HepG2 (cell line): ENCODE results near the gene MBTPS1. TPM values are rescaled to one million over a fixed set of nuclear protein-coding genes. Genes with fewer than 3 reads are reported as not detected.

ENCODE experiments used
- AGO1 ChIP-seq: fragments of 200-400 bp; formaldehyde crosslinking; IDR thresholded peaks from 2 replicates; pipeline ENCODE4 v1.6.1; 2017; ENCODE audit warnings: mild to moderate bottlenecking, low read depth, low read length, moderate library complexity; ENCODE audit not compliant: poor library complexity, severe bottlenecking
- ARNTL ChIP-seq: sonication (generic); formaldehyde crosslinking; IDR thresholded peaks from 2 replicates; pipeline ENCODE4 v1.4.0; 2020; ENCODE audit warnings: mild to moderate bottlenecking, missing genetic modification reagents
- BHLHE40 ChIP-seq: IDR thresholded peaks from 2 replicates; pipeline ENCODE4 v1.6.1; 2011; ENCODE audit warnings: low read length, improper control_type of control experiment
- FOXJ3 ChIP-seq: sonication (generic); formaldehyde crosslinking; IDR thresholded peaks from 2 replicates; pipeline ENCODE4 v1.4.0; 2020; ENCODE audit warnings: missing genetic modification reagents, mild to moderate bottlenecking, borderline replicate concordance
- MTA3 ChIP-seq: sonication (generic); formaldehyde crosslinking; IDR thresholded peaks from 2 replicates; pipeline ENCODE4 v1.4.0; 2020; ENCODE audit warnings: missing genetic modification reagents
- NFYB ChIP-seq: sonication (generic); formaldehyde crosslinking; IDR thresholded peaks from 2 replicates; pipeline ENCODE4 v1.4.0; 2020; ENCODE audit warnings: missing genetic modification reagents
- RARA ChIP-seq: IDR thresholded peaks from 2 replicates; pipeline ENCODE4 v1.6.1; 2016; ENCODE audit warnings: missing genetic modification reagents, missing compliant biosample characterization
- RBM39 ChIP-seq: fragments of 200-400 bp; formaldehyde crosslinking; IDR thresholded peaks from one replicate; pipeline ENCODE4 v1.6.1; 2018; ENCODE audit warnings: antibody characterized with exemption, mild to moderate bottlenecking, low read depth, low read length; ENCODE audit not compliant: poor library complexity, severe bottlenecking
- SP1 ChIP-seq, 2 experiments: fragments of 450-650 bp in 1 of 2; sonication (generic) in 1 of 2; formaldehyde crosslinking in 1 of 2; IDR thresholded peaks; 2 replicates each; pipeline versions ENCODE4 v1.4.0 to v1.6.1; 2016 to 2020; ENCODE audit warnings: missing genetic modification reagents in 1 of 2
- ZFP90 ChIP-seq: sonication (generic); formaldehyde crosslinking; IDR thresholded peaks from 2 replicates; pipeline ENCODE4 v1.8.0; 2022; ENCODE audit warnings: missing genetic modification reagents, mild to moderate bottlenecking, inconsistent platforms, borderline replicate concordance
- ZNF12 ChIP-seq: sonication (generic); formaldehyde crosslinking; IDR thresholded peaks from 2 replicates; pipeline ENCODE4 v1.5.0; 2020; ENCODE audit warnings: missing genetic modification reagents
- ZNF121 ChIP-seq: sonication (generic); formaldehyde crosslinking; IDR thresholded peaks from 2 replicates; pipeline ENCODE4 v1.5.0; 2020; ENCODE audit warnings: mild to moderate bottlenecking, missing genetic modification reagents
- ZNF331 ChIP-seq: sonication (generic); formaldehyde crosslinking; IDR thresholded peaks from 2 replicates; pipeline ENCODE4 v1.4.0; 2020; ENCODE audit warnings: missing genetic modification reagents
- ZNF549 ChIP-seq: sonication (generic); formaldehyde crosslinking; IDR thresholded peaks from 2 replicates; pipeline ENCODE4 v1.5.0; 2020; ENCODE audit warnings: missing genetic modification reagents
- ZNF550 ChIP-seq: sonication (generic); formaldehyde crosslinking; IDR thresholded peaks from 2 replicates; pipeline ENCODE4 v1.4.0; 2020; ENCODE audit warnings: mild to moderate bottlenecking, missing genetic modification reagents, borderline replicate concordance
- ZNF589 ChIP-seq: sonication (generic); formaldehyde crosslinking; conservative IDR thresholded peaks from 2 replicates; pipeline ENCODE4 v1.8.0; 2022; ENCODE audit warnings: mild to moderate bottlenecking, moderate library complexity, missing genetic modification reagents
- ZNF709 ChIP-seq: sonication (generic); formaldehyde crosslinking; IDR thresholded peaks from 2 replicates; pipeline ENCODE4 v1.5.0; 2020; ENCODE audit warnings: mild to moderate bottlenecking, missing genetic modification reagents
- polyA plus RNA-seq, 8 experiments: library from polyadenylated mRNA; depleted of rRNA in 3 of 8; stranded (reverse) in 7 of 8; unstranded in 1 of 8; fragments of >200 nt; fragmentation: Illumina TruSeq in 4 of 8; extraction: Trizol in 4 of 8; gene quantifications; 2 replicates each; pipeline versions ENCODE4 v1.2.1 to v1.2.3, GENCODE V29; 2011 to 2016; ENCODE audit warnings: low read depth in 4 of 8, missing spikeins in 1 of 8, mixed read lengths in 1 of 8; ENCODE audit not compliant: insufficient read depth in 1 of 8
- total RNA-seq, 5 experiments: library from RNA; depleted of rRNA; stranded (reverse); fragments of >200 nt; fragmentation: Illumina TruSeq; extraction: Trizol; gene quantifications; 2 replicates each; pipeline ENCODE4 v1.2.3, GENCODE V29; 2016; ENCODE audit warnings: low read depth in 1 of 5
- TF ChIP-seq, protein P1 (sequence below): sonication (generic); formaldehyde crosslinking; IDR thresholded peaks from 2 replicates; pipeline ENCODE4 v1.4.0; 2020; ENCODE audit warnings: missing genetic modification reagents
- TF ChIP-seq, protein P2 (sequence below): sonication (generic); formaldehyde crosslinking; IDR thresholded peaks from 2 replicates; pipeline ENCODE4 v1.4.0; 2020; ENCODE audit warnings: mild to moderate bottlenecking, missing genetic modification reagents
- TF ChIP-seq, protein P3 (sequence below): sonication (generic); formaldehyde crosslinking; IDR thresholded peaks from 2 replicates; pipeline ENCODE4 v1.5.0; 2020; ENCODE audit warnings: missing genetic modification reagents, mild to moderate bottlenecking, borderline replicate concordance

The MBTPS1 gene
- total and polyA plus RNA-seq, 2 of the 13 experiments (the other 11 are each of a cell fraction or from before 2014, with no cell fraction given), result 56.7 to 91.3 TPM

DNA sequence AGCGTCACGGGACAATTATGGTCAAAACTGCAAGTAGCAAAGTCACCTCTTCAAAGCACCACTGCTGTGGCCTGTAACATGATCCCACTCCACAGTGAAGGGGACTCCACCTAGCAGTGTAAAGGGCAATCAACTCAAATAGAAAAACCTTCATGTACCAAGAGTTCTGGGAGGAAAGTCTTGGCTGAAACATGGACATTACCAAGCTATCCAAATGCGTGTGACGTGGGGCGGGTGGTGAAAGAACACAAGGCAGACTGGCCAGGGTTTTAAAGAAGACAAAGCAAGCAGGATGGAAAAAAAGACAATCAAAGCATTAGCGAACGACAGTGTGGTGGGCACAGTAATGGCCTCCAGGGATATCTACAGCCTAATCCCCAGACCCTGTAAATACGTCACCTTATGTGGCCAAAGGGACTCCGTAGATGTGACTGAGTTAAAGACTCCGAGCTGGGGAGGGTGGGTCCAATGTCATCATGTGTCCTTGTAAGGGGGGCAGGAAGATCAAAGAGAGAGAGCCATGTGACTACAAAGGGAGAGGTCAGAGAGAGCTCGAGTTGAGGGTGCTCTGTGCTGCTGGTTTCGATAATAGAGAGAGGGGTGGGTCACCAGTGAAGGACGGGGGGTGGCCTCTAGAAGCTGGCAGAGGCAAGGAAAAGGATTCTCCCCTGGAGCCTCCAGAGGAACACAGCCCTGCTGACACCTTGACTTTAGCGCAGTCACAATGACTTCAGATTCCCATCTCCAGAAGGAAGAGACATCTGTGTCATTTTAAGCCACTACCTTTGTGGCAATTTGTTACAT lies 22.3 kb upstream of the MBTPS1 start (continued):
- TF ChIP-seq, protein P1, sequence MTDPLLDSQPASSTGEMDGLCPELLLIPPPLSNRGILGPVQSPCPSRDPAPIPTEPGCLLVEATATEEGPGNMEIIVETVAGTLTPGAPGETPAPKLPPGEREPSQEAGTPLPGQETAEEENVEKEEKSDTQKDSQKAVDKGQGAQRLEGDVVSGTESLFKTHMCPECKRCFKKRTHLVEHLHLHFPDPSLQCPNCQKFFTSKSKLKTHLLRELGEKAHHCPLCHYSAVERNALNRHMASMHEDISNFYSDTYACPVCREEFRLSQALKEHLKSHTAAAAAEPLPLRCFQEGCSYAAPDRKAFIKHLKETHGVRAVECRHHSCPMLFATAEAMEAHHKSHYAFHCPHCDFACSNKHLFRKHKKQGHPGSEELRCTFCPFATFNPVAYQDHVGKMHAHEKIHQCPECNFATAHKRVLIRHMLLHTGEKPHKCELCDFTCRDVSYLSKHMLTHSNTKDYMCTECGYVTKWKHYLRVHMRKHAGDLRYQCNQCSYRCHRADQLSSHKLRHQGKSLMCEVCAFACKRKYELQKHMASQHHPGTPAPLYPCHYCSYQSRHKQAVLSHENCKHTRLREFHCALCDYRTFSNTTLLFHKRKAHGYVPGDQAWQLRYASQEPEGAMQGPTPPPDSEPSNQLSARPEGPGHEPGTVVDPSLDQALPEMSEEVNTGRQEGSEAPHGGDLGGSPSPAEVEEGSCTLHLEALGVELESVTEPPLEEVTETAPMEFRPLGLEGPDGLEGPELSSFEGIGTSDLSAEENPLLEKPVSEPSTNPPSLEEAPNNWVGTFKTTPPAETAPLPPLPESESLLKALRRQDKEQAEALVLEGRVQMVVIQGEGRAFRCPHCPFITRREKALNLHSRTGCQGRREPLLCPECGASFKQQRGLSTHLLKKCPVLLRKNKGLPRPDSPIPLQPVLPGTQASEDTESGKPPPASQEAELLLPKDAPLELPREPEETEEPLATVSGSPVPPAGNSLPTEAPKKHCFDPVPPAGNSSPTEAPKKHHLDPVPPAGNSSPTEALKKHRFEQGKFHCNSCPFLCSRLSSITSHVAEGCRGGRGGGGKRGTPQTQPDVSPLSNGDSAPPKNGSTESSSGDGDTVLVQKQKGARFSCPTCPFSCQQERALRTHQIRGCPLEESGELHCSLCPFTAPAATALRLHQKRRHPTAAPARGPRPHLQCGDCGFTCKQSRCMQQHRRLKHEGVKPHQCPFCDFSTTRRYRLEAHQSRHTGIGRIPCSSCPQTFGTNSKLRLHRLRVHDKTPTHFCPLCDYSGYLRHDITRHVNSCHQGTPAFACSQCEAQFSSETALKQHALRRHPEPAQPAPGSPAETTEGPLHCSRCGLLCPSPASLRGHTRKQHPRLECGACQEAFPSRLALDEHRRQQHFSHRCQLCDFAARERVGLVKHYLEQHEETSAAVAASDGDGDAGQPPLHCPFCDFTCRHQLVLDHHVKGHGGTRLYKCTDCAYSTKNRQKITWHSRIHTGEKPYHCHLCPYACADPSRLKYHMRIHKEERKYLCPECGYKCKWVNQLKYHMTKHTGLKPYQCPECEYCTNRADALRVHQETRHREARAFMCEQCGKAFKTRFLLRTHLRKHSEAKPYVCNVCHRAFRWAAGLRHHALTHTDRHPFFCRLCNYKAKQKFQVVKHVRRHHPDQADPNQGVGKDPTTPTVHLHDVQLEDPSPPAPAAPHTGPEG (CRISPR knock-in tag), result 0 out of 2 replicates have a peak, but pooled peaks have one; percentile 22
- no peak for TF ChIP-seq ZFP90
- TF ChIP-seq BHLHE40, result peak; percentile 81
- peak; percentile 59; the same call in 1 of the 2 replicates for TF ChIP-seq ZNF331 (CRISPR knock-in tag)
- peak; percentile 93 for TF ChIP-seq ARNTL
- TF ChIP-seq ZNF549 (CRISPR knock-in tag), result no peak
- no peak for TF ChIP-seq SP1 (IDR thresholded peaks at IDR 0.05)
- no peak for TF ChIP-seq SP1 (CRISPR knock-in tag; IDR thresholded peaks at IDR 0.05)
- TF ChIP-seq, protein P2, sequence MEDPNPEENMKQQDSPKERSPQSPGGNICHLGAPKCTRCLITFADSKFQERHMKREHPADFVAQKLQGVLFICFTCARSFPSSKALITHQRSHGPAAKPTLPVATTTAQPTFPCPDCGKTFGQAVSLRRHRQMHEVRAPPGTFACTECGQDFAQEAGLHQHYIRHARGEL (CRISPR knock-in tag), result no peak
- TF ChIP-seq FOXJ3 (CRISPR knock-in tag), result peak; percentile 83
- no peak for TF ChIP-seq ZNF589 (CRISPR knock-in tag)
- TF ChIP-seq AGO1, result no peak
- TF ChIP-seq ZNF550 (CRISPR knock-in tag), result 0 out of 2 replicates have a peak, but pooled peaks have one; percentile 22
- no peak for TF ChIP-seq NFYB (CRISPR knock-in tag)
- TF ChIP-seq MTA3 (CRISPR knock-in tag), result no peak
- TF ChIP-seq RBM39, result no peak
- no peak; the same call in 1 of the 2 replicates for TF ChIP-seq ZNF709 (CRISPR knock-in tag)
- TF ChIP-seq, protein P3, sequence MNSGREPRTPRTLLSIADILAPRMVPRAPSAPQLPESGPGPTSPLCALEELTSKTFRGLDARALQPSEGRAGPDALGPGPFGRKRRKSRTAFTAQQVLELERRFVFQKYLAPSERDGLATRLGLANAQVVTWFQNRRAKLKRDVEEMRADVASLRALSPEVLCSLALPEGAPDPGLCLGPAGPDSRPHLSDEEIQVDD (CRISPR knock-in tag), result no peak
- peak; percentile 82 for TF ChIP-seq RARA (CRISPR knock-in tag)
- TF ChIP-seq ZNF12 (CRISPR knock-in tag), result no peak; the same call in 1 of the 2 replicates
- no peak for TF ChIP-seq ZNF121
